CD4-positive, alpha-beta T cell (primary cell): Measurements from ENCODE around the gene DEPDC5. TPM values are rescaled to one million over a fixed set of nuclear protein-coding genes. Genes with fewer than 3 reads are reported as not detected.

ENCODE experiments used
- ATAC-seq: fragments of 200-7000 bp; cut with Tn5 transposase; one replicate; pipeline ENCODE4 v1.10.0; 2022; ENCODE audit warnings: mild to moderate bottlenecking; ENCODE audit not compliant: poor library complexity
- CTCF ChIA-PET: fragments of 350-600 bp; sonication (Branson Sonifier 250); formaldehyde crosslinking; loops from one replicate; lab custom pipeline; 2021; ENCODE audit warnings: antibody characterized with exemption, inconsistent platforms; lab: Charles Lee
- POLR2A ChIA-PET: fragments of 350-600 bp; sonication (Branson Sonifier 250); formaldehyde crosslinking; loops from one replicate; lab custom pipeline; 2021; ENCODE audit warnings: antibody characterized with exemption, inconsistent platforms; lab: Charles Lee
- DNase-seq, 14 experiments: peaks; one replicate each; pipeline ENCODE4 v3.0.0-alpha.2; 2013 to 2020; ENCODE audit warnings: mixed read lengths in 2 of 14
- H3K27ac ChIP-seq, 2 donors: one replicate each; pipeline versions ENCODE4 v1.5.1 to v1.7.0; 2013; ENCODE audit warnings: low read length in 2 of 2, low read depth in 1 of 2, mild to moderate bottlenecking in 1 of 2
- H3K27me3 ChIP-seq, 2 experiments: 1 replicate in 1 of 2; 2 replicates in 1 of 2; pipeline versions ENCODE4 v1.6.1 to v1.7.0; 2013; ENCODE audit warnings: low read length in 2 of 2, control low read depth in 1 of 2, mild to moderate bottlenecking in 1 of 2, moderate library complexity in 1 of 2; ENCODE audit not compliant: insufficient read depth in 2 of 2, control insufficient read depth in 1 of 2
- H3K36me3 ChIP-seq: one replicate; pipeline ENCODE4 v1.6.1; 2013; ENCODE audit warnings: low read length, control low read depth; ENCODE audit not compliant: insufficient read depth
- H3K4me1 ChIP-seq: one replicate; pipeline ENCODE4 v1.6.1; 2013; ENCODE audit warnings: low read length, control low read depth; ENCODE audit not compliant: insufficient read depth
- H3K4me3 ChIP-seq: one replicate; pipeline ENCODE4 v1.5.1; 2013; ENCODE audit warnings: mild to moderate bottlenecking, low read length, moderate library complexity
- H3K9me3 ChIP-seq, 2 experiments: 1 replicate in 1 of 2; 2 replicates in 1 of 2; pipeline versions ENCODE4 v1.6.1 to v1.7.0; 2013; ENCODE audit warnings: low read length in 2 of 2, mild to moderate bottlenecking in 2 of 2, control low read depth in 1 of 2, moderate library complexity in 1 of 2; ENCODE audit not compliant: control insufficient read depth in 1 of 2, insufficient read depth in 1 of 2
- H3K27ac Mint-ChIP-seq: one replicate; pipeline ENCODE4 v1.8.0; 2020; ENCODE audit warnings: mixed read lengths
- H3K27me3 Mint-ChIP-seq: one replicate; pipeline ENCODE4 v1.8.0; 2021; ENCODE audit warnings: mixed read lengths
- H3K36me3 Mint-ChIP-seq: one replicate; pipeline ENCODE4 v1.8.0; 2021; ENCODE audit warnings: low read depth, mixed read lengths
- H3K4me1 Mint-ChIP-seq: one replicate; pipeline ENCODE4 v1.8.0; 2021; ENCODE audit warnings: low read depth, mixed read lengths
- H3K4me3 Mint-ChIP-seq: one replicate; pipeline ENCODE4 v1.8.0; 2020; ENCODE audit warnings: mild to moderate bottlenecking, mixed read lengths
- H3K9me3 Mint-ChIP-seq: one replicate; pipeline ENCODE4 v1.8.0; 2020; ENCODE audit warnings: mixed read lengths
- CTCF ChIP-seq: fragments of 200-600 bp; IDR thresholded peaks from one replicate; pipeline ENCODE4 v1.8.0; 2022; ENCODE audit warnings: antibody characterized with exemption, mild to moderate bottlenecking
- intact Hi-C, 2 experiments: fragments of 100-400 bp; cut with DNase I in 1 of 2; cut with micrococcal nuclease in 1 of 2; formaldehyde crosslinking; loops; one replicate each; pipeline versions ENCODE4 v1.15.1 to v1.9.0; 2023 to 2025; cut with DNase I, micrococcal nuclease
- total RNA-seq, 174 experiments: library from RNA in 2 of 174; stranded (reverse) in 2 of 174; gene quantifications; one replicate each; pipeline ENCODE4 v1.2.3 and lab custom pipeline; 2021 to 2026

Gene DEPDC5
- total RNA-seq, 2 experiments from 2014 or later, result 32.9 to 36.6 TPM

- no peak overlapping the region for H3K4me3 Mint-ChIP-seq
- Histone ChIP-seq H3K9me3 (no peaks in the 10 kb centered on the region), H3K4me1 (no peaks in the 10 kb centered on the region), H3K4me3 (no peak overlapping the region), H3K27me3 (no peaks in the 10 kb centered on the region), H3K27ac (no peak overlapping the region), H3K36me3 (peaks cover 85% of the 10 kb centered on the region)
- H3K36me3 Mint-ChIP-seq, result peaks cover 99% of the 10 kb centered on the region
- no peak overlapping the region for H3K27ac Mint-ChIP-seq
- ATAC-seq (no peak), DNase-seq (no peak)
- CTCF ChIA-PET, result interaction anchor here (1.4 kb wide), 1 partner anchor 152 kb away, joined by 5 read pairs; no protein-coding TSS in a partner anchor
- TF ChIP-seq CTCF, result no peak
- POLR2A ChIA-PET, result no interaction called here
- no peaks in the 10 kb centered on the region for H3K9me3 Mint-ChIP-seq
- intact Hi-C loops, result loop anchor here in 1 of 2 experiments (5.0 kb wide), 1 partner anchor 129 kb away; no protein-coding TSS in a partner anchor
- H3K4me1 Mint-ChIP-seq, result no peaks in the 10 kb centered on the region
- H3K27me3 Mint-ChIP-seq, result no peaks in the 10 kb centered on the region
These were observed 64.9 kb downstream of the DEPDC5 start for GRCh38 chr22:31818481-31819392.

- ATAC-seq (no peak), DNase-seq (no peak)
- Histone ChIP-seq H3K9me3 (no peaks in the 10 kb centered on the region), H3K4me1 (no peaks in the 10 kb centered on the region), H3K27me3 (no peaks in the 10 kb centered on the region), H3K36me3 (peaks cover 82% of the 10 kb centered on the region), H3K27ac (no peak overlapping the region), H3K4me3 (no peak overlapping the region)
- Mint-ChIP-seq H3K27ac (no peak overlapping the region), H3K4me3 (no peak overlapping the region), H3K27me3 (no peaks in the 10 kb centered on the region), H3K36me3 (peaks cover 92% of the 10 kb centered on the region), H3K9me3 (no peaks in the 10 kb centered on the region), H3K4me1 (no peaks in the 10 kb centered on the region)
- no peak for TF ChIP-seq CTCF
- CTCF ChIA-PET, result no interaction called here
- POLR2A ChIA-PET, result no interaction called here
- intact Hi-C loops, result no loop called here
These were observed 66.8 kb downstream of the DEPDC5 start for GRCh38 chr22:31820655-31821054.

GRCh38 chr22:31821572-31821971 is 67.8 kb downstream of the DEPDC5 start:
- no peaks in the 10 kb centered on the region for H3K9me3 Mint-ChIP-seq
- H3K4me1 ChIP-seq, result no peaks in the 10 kb centered on the region

More at GRCh38 chr22:31821572-31821971, 67.8 kb downstream of the DEPDC5 start:
- Histone ChIP-seq H3K27ac (no peak overlapping the region), H3K4me3 (no peak overlapping the region), H3K9me3 (no peaks in the 10 kb centered on the region), H3K36me3 (peaks cover 79% of the 10 kb centered on the region), H3K27me3 (no peaks in the 10 kb centered on the region)
- Mint-ChIP-seq H3K27me3 (no peaks in the 10 kb centered on the region), H3K27ac (no peak overlapping the region), H3K4me3 (no peak overlapping the region), H3K36me3 (peaks cover 92% of the 10 kb centered on the region), H3K4me1 (no peaks in the 10 kb centered on the region)
- POLR2A ChIA-PET, result no interaction called here
- no peak for ATAC-seq
- no peak for DNase-seq
- intact Hi-C loops, result no loop called here
- CTCF ChIA-PET, result no interaction called here
- no peak for TF ChIP-seq CTCF
